OCI-LY1 (cell line): Measurements from ENCODE around the gene NLK.

Source experiments
- H2AFZ ChIP-seq: fragments of 200-600 bp; sonication (generic), shearing (Covaris generic); 2 replicates; pipeline ENCODE4 v1.6.0; 2014; ENCODE audit warnings: antibody characterized with exemption, mild to moderate bottlenecking, low read length
- H3F3A ChIP-seq: fragments of 200-600 bp; sonication (generic), shearing (Covaris generic); 2 replicates; pipeline ENCODE4 v1.6.0; 2014; ENCODE audit warnings: mild to moderate bottlenecking, antibody characterized with exemption, low read length, moderate library complexity; ENCODE audit not compliant: insufficient read depth
- H3K27ac ChIP-seq: fragments of 200-600 bp; sonication (generic); 2 replicates; pipeline ENCODE4 v1.5.1; 2014; ENCODE audit warnings: low read length, mixed run types, mild to moderate bottlenecking, low read depth; ENCODE audit not compliant: poor library complexity, severe bottlenecking
- H3K27me3 ChIP-seq: fragments of 200-600 bp; sonication (generic); 2 replicates; pipeline ENCODE4 v1.6.0; 2014; ENCODE audit warnings: antibody characterized with exemption, mild to moderate bottlenecking, low read length, moderate library complexity; ENCODE audit not compliant: insufficient read depth
- H3K36me3 ChIP-seq: fragments of 200-600 bp; sonication (generic); 2 replicates; pipeline ENCODE4 v1.6.1; 2014; ENCODE audit warnings: mild to moderate bottlenecking, antibody characterized with exemption, low read length, moderate library complexity, mixed read lengths; ENCODE audit not compliant: insufficient read depth
- H3K4me1 ChIP-seq: fragments of 200-600 bp; sonication (generic); 2 replicates; pipeline ENCODE4 v1.5.1; 2014; ENCODE audit warnings: mild to moderate bottlenecking, low read length, moderate library complexity; ENCODE audit not compliant: insufficient read depth, severe bottlenecking
- H3K4me2 ChIP-seq: fragments of 200-600 bp; sonication (generic), shearing (Covaris generic); 2 replicates; pipeline ENCODE4 v1.6.1; 2014; ENCODE audit warnings: low read length
- H3K4me3 ChIP-seq: fragments of 200-600 bp; sonication (generic); 2 replicates; pipeline ENCODE4 v1.5.1; 2014; ENCODE audit warnings: low read length, low read depth, mild to moderate bottlenecking, mixed read lengths; ENCODE audit not compliant: poor library complexity, severe bottlenecking
- H3K79me2 ChIP-seq: fragments of 200-600 bp; shearing (Covaris generic); 2 replicates; pipeline ENCODE4 v1.6.1; 2016; ENCODE audit warnings: mixed run types, low read length, mixed read lengths; ENCODE audit not compliant: insufficient read depth
- H3K9ac ChIP-seq: fragments of 200-600 bp; sonication (generic), shearing (Covaris generic); 2 replicates; pipeline ENCODE4 v1.6.1; 2014; ENCODE audit warnings: mild to moderate bottlenecking, low read length, mixed read lengths
- H3K9me2 ChIP-seq: fragments of 200-600 bp; sonication (generic), shearing (Covaris generic); 2 replicates; pipeline ENCODE4 v1.6.1; 2014; ENCODE audit warnings: low read depth, mild to moderate bottlenecking, low read length, mixed read lengths
- H3K9me3 ChIP-seq: fragments of 200-600 bp; shearing (Covaris generic); 2 replicates; pipeline ENCODE4 v1.6.1; 2014; ENCODE audit warnings: low read length, mixed read lengths
- H4K20me1 ChIP-seq: fragments of 200-600 bp; sonication (generic), shearing (Covaris generic); 2 replicates; pipeline ENCODE4 v1.6.0; 2016; ENCODE audit warnings: mild to moderate bottlenecking, low read length; ENCODE audit not compliant: insufficient read depth
- EZH2 ChIP-seq: fragments of 200-600 bp; sonication (generic), shearing (Covaris generic); IDR thresholded peaks from 2 replicates; pipeline ENCODE4 v1.8.0; 2017; ENCODE audit warnings: borderline replicate concordance, mixed run types, mild to moderate bottlenecking, antibody characterized with exemption, low read length, moderate library complexity, mixed read lengths
- TF ChIP-seq, protein P1 (sequence below): fragments of 200-600 bp; sonication (generic), shearing (Covaris generic); IDR thresholded peaks from 2 replicates; pipeline ENCODE4 v1.5.1; 2017; ENCODE audit warnings: mild to moderate bottlenecking, antibody characterized with exemption, low read length, moderate library complexity, mixed read lengths

The NLK gene

DNA sequence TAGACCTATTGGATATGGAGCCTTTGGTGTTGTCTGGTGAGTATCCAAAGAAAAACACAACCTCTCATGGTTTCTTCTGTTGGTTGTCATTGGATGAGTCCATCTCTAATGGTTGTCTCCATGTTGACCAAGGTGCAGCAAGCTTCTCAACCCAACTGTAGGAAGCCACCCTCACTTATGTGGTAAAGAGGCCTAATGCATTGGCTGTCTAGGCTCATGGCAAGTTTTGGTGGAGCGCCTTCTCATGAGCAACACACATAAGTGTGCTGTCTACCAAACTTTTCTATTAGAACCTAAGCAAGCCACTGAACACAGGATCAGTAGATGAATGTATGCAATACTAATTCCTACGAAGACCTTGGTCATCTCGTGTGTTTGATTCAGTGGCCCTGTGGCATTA is 819 bp downstream of the NLK start:
- no peaks in the 10 kb centered on the region for H3K9me3 ChIP-seq
- H3K4me1 ChIP-seq = peaks cover 60% of the 10 kb centered on the region
- peaks cover 11% of the 10 kb centered on the region; the same call in 1 of the 2 replicates for H3K36me3 ChIP-seq
- peaks cover 50% of the 10 kb centered on the region for H3K79me2 ChIP-seq
- no peak overlapping the region for H2AFZ ChIP-seq
- peak overlapping the region; percentile 70 for H3K4me2 ChIP-seq
- TF ChIP-seq, protein P1, sequence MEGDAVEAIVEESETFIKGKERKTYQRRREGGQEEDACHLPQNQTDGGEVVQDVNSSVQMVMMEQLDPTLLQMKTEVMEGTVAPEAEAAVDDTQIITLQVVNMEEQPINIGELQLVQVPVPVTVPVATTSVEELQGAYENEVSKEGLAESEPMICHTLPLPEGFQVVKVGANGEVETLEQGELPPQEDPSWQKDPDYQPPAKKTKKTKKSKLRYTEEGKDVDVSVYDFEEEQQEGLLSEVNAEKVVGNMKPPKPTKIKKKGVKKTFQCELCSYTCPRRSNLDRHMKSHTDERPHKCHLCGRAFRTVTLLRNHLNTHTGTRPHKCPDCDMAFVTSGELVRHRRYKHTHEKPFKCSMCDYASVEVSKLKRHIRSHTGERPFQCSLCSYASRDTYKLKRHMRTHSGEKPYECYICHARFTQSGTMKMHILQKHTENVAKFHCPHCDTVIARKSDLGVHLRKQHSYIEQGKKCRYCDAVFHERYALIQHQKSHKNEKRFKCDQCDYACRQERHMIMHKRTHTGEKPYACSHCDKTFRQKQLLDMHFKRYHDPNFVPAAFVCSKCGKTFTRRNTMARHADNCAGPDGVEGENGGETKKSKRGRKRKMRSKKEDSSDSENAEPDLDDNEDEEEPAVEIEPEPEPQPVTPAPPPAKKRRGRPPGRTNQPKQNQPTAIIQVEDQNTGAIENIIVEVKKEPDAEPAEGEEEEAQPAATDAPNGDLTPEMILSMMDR = no peak
- no peak for TF ChIP-seq EZH2
- 0 out of 2 replicates have a peak, but pooled peaks cover 4% of the 10 kb centered on the region for H3F3A ChIP-seq
- no peaks in the 10 kb centered on the region for H3K9me2 ChIP-seq
- peak overlapping the region; percentile 70 for H3K27ac ChIP-seq
- H3K27me3 ChIP-seq = no peaks in the 10 kb centered on the region
- H3K9ac ChIP-seq = peak overlapping the region; percentile 77
- H3K4me3 ChIP-seq = peak overlapping the region; percentile 76
- no peaks in the 10 kb centered on the region for H4K20me1 ChIP-seq

DNA sequence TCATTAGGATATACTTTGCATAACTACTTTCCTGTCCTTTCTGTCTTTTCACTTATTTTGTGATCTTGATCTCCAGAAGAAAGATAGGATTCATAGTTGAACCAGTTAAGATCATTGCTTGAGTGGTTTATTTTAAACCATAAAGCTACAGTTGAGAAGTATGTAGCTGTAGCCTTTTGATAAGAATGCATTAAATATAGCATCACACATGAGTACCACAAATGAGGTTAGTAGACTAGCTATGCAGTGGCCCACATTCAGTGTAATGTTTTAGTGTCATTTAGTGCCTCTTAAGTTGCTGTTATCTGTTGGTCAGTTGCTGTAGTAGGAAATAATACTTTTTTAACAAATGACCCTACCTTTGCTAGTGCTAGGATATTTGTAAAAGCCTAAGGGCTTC is 1.3 kb downstream of the NLK start:
- H3K9me3 ChIP-seq = no peaks in the 10 kb centered on the region
- H3K27ac ChIP-seq = peak overlapping the region; percentile 70
- peaks cover 13% of the 10 kb centered on the region; the same call in 1 of the 2 replicates for H3K36me3 ChIP-seq
- peak overlapping the region; percentile 70 for H3K4me2 ChIP-seq
- no peaks in the 10 kb centered on the region for H4K20me1 ChIP-seq
- peak overlapping the region; percentile 77; the same call in 1 of the 2 replicates for H3K9ac ChIP-seq
- peaks cover 54% of the 10 kb centered on the region for H3K79me2 ChIP-seq
- H3K4me1 ChIP-seq = peaks cover 64% of the 10 kb centered on the region
- H3F3A ChIP-seq = 0 out of 2 replicates have a peak, but pooled peaks cover 4% of the 10 kb centered on the region
- H2AFZ ChIP-seq = no peak overlapping the region
- H3K4me3 ChIP-seq = peak overlapping the region; percentile 76
- TF ChIP-seq, protein P1 = no peak
- TF ChIP-seq EZH2 = no peak
- no peaks in the 10 kb centered on the region for H3K9me2 ChIP-seq
- no peaks in the 10 kb centered on the region for H3K27me3 ChIP-seq

DNA sequence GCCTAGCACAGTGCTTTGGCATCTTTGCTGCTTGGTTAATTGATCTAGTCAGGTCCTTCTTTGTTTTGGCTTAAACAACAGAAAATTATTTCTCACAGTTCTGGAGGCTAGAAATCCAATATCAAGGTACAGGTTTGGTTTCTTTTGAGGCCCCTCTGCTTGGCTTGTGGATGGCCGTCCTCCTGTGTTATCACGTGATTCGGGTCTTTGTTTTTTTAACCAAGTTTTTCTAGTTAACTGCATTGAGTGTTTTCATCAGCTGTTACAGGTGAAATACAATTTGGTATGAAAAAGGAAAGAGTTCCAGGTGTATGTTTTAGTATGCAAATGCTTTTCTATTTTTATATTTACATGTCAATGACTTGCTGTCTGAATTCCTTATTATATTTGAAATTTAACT is 2.8 kb downstream of the NLK start:
- TF ChIP-seq EZH2 = no peak
- TF ChIP-seq, protein P1 = no peak
- peak overlapping the region; percentile 70 for H3K27ac ChIP-seq
- peaks cover 68% of the 10 kb centered on the region for H3K79me2 ChIP-seq
- H3K9me2 ChIP-seq = no peaks in the 10 kb centered on the region
- H3K9ac ChIP-seq = no peak overlapping the region
- no peak overlapping the region for H2AFZ ChIP-seq
- H3K4me3 ChIP-seq = peak overlapping the region; percentile 76
- no peaks in the 10 kb centered on the region for H3K9me3 ChIP-seq
- no peaks in the 10 kb centered on the region for H4K20me1 ChIP-seq
- peak overlapping the region; percentile 70 for H3K4me2 ChIP-seq
- H3K36me3 ChIP-seq = peaks cover 13% of the 10 kb centered on the region; the same call in 1 of the 2 replicates
- H3K27me3 ChIP-seq = no peaks in the 10 kb centered on the region
- H3F3A ChIP-seq = 0 out of 2 replicates have a peak, but pooled peaks cover 4% of the 10 kb centered on the region
- H3K4me1 ChIP-seq = peaks cover 64% of the 10 kb centered on the region
